Measurements from ENCODE around the gene ARID1B.

GRCh38 chr6:156938143-156938542 lies 161.0 kb downstream of the ARID1B start:
- no peak for TF ChIP-seq CTCF (IDR thresholded peaks at IDR 0.05)
- no peak for TF ChIP-seq POLR2A (IDR thresholded peaks at IDR 0.05)

Data from adrenal gland (tissue), 5 donors.